Tracheal epithelial cell (primary cell): ENCODE data around the gene EML1. TPM values are rescaled to one million over a fixed set of nuclear protein-coding genes. Genes with fewer than 3 reads are reported as not detected.

Experiments
- total RNA-seq: library from RNA; depleted of rRNA; stranded (reverse); fragments of >200 nt; gene quantifications from 2 replicates; pipeline ENCODE4 v1.2.1, GENCODE V29; 2014

The EML1 gene
- total RNA-seq: 1.5 and 11.3 TPM in 2 replicates

DNA sequence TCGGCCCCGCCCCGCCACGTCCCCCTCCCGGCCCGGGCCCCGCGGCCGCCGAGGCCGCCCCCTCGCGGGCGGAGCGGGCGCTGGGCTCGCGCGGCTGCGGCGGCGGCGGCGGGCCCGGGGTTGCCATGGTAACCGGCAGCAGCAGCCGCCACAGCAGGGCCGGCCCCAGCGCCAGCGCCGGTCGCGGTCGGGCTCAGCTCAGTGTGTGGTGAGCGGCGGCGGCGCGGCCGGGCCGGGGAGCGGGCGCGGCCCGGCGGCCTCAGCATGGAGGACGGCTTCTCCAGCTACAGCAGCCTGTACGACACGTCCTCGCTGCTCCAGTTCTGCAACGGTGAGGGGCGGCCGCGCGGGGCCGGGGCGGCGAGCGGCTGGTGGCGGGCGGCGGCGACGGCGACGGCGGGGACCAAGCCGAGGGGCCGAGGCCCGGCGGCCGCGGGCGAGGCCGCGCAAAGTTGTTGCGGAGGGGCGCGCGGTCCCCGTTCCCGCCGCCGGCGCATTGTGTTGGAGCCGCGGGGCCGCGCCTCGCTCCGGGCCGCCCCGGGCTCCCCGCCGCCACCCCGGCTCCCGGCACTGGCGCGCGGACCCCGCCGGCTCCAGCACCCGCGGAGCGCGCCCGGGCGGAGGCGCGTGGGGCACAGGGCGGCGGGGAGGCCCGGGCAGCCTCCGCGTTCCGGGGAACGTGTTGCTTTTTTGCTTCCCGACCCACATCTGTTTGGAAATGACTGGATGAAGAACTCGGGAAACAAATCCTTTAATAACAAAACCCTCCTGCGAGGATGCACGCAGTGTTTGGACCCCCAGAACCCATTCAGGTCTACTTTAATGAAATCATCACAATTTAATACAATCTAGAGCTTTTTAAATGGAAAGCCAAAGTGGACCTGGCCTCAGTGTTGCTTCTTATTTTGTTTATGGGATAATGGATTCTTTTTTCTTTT, at the start of gene EML1:
Gene EML1 (plus strand): TSS at position 201 of the 938 bp plus-strand sequence. CDS start 64 bp downstream, at position 265.

Other genes starting within 250 kb of the EML1 start
- 23.4 and 42.8 TPM in 2 replicates for gene CCDC85C, start 189.2 kb upstream of the EML1 start, total RNA-seq
- gene HHIPL1, start 148.3 kb upstream of the EML1 start, total RNA-seq: 0.21 and 0.72 TPM in 2 replicates
- gene CYP46A1, start 109.1 kb upstream of the EML1 start, total RNA-seq: not detected in 2 replicates